HT1080 (cell line): ENCODE measurements around the gene RHNO1. TPM values are rescaled to one million over a fixed set of nuclear protein-coding genes. Genes with fewer than 3 reads are reported as not detected.
"Not testable (repeated sequence)": the region's sequence is repeated elsewhere in the genome, so short reads cannot be mapped to it uniquely, and the experiment has no call there.

Experiments
- DNase-seq: peaks from one replicate; pipeline ENCODE4 v3.0.0-alpha.2; 2015; ENCODE audit warnings: low read depth
- total RNA-seq: library from RNA; depleted of rRNA; stranded (reverse); fragments of >200 nt; shearing (Covaris generic); gene quantifications from 2 replicates; pipeline ENCODE4 v1.2.3, GENCODE V29; 2014

The RHNO1 gene
- total RNA-seq, 1 experiment from 2014 or later: 65.4 TPM

- DNase-seq: no peak
Measured at GRCh38 chr12:2858334-2858733, 18.7 kb upstream of the RHNO1 start.

- DNase-seq: no peak
Measured at GRCh38 chr12:2858944-2859421, 18.0 kb upstream of the RHNO1 start.

- DNase-seq: no peak
Measured at GRCh38 chr12:2860170-2860569, 16.9 kb upstream of the RHNO1 start.

GRCh38 chr12:2862876-2863275, 14.1 kb upstream of the RHNO1 start:
- no peak for DNase-seq

GRCh38 chr12:2863402-2863801, 13.6 kb upstream of the RHNO1 start:
- DNase-seq: not testable (repeated sequence)

GRCh38 chr12:2864198-2864597, 12.8 kb upstream of the RHNO1 start:
- DNase-seq: no peak

GRCh38 chr12:2868986-2869632, 7.9 kb upstream of the RHNO1 start:
- DNase-seq: not testable (repeated sequence)

- peak; percentile 34 for DNase-seq
Measured at GRCh38 chr12:2876431-2877046, 484 bp upstream of the RHNO1 start.

- no peak for DNase-seq
Measured at GRCh38 chr12:2877953-2878732, 1.1 kb downstream of the RHNO1 start.

GRCh38 chr12:2879853-2880252, 2.8 kb downstream of the RHNO1 start:
- DNase-seq: no peak

- no peak for DNase-seq
Measured at GRCh38 chr12:2884810-2885209, 7.8 kb downstream of the RHNO1 start.

- DNase-seq: no peak
Measured at GRCh38 chr12:2886768-2887450, 9.9 kb downstream of the RHNO1 start.

- no peak for DNase-seq
Measured at GRCh38 chr12:2890001-2890387, 13.0 kb downstream of the RHNO1 start.

GRCh38 chr12:2890388-2891239, 13.6 kb downstream of the RHNO1 start, which contains the start of gene TULP3:
Gene TULP3 (plus strand): TSS chr12:2890891. CDS start chr12:2890948, 57 bp downstream.
- peak; percentile 93 for DNase-seq

- DNase-seq: peak; percentile 54
Measured at GRCh38 chr12:2891240-2892053, 14.4 kb downstream of the RHNO1 start.

GRCh38 chr12:2892246-2892645, 15.2 kb downstream of the RHNO1 start:
- no peak for DNase-seq

- DNase-seq: peak; percentile 36
Measured at GRCh38 chr12:2893007-2893406, 16.0 kb downstream of the RHNO1 start.

GRCh38 chr12:2895051-2895451, 18.0 kb downstream of the RHNO1 start:
- no peak for DNase-seq

GRCh38 chr12:2895511-2895910, 18.5 kb downstream of the RHNO1 start:
- DNase-seq: no peak

- no peak for DNase-seq
Measured at GRCh38 chr12:2897418-2897817, 20.4 kb downstream of the RHNO1 start.
